Trophoblast cell (in vitro differentiated cells and primary cell): Measurements from ENCODE around the gene EVA1C.

ENCODE experiments used
- DNase-seq, 2 donors: peaks; one replicate each; pipeline ENCODE4 v3.0.0-alpha.2; 2016
- H2AFZ ChIP-seq: 2 replicates; pipeline ENCODE4 v1.6.1; 2013; ENCODE audit warnings: low read length, moderate library complexity, mild to moderate bottlenecking; ENCODE audit not compliant: insufficient read depth, poor library complexity
- H2AK5ac ChIP-seq: 2 replicates; pipeline ENCODE4 v1.6.1; 2013; ENCODE audit warnings: mild to moderate bottlenecking, low read length
- H2BK120ac ChIP-seq: 2 replicates; pipeline ENCODE4 v1.6.1; 2013; ENCODE audit warnings: low read length, mild to moderate bottlenecking, moderate library complexity; ENCODE audit not compliant: insufficient read depth, poor library complexity
- H2BK12ac ChIP-seq: 2 replicates; pipeline ENCODE4 v1.6.1; 2013; ENCODE audit warnings: mild to moderate bottlenecking, low read length, moderate library complexity
- H2BK5ac ChIP-seq: 2 replicates; pipeline ENCODE4 v1.6.1; 2013; ENCODE audit warnings: low read length, low read depth, moderate library complexity, mild to moderate bottlenecking; ENCODE audit not compliant: poor library complexity
- H3K14ac ChIP-seq: 2 replicates; pipeline ENCODE4 v1.6.1; 2013; ENCODE audit warnings: mild to moderate bottlenecking, low read length
- H3K18ac ChIP-seq: 2 replicates; pipeline ENCODE4 v1.6.1; 2013; ENCODE audit warnings: mild to moderate bottlenecking, low read length
- H3K23ac ChIP-seq: 2 replicates; pipeline ENCODE4 v1.6.1; 2013; ENCODE audit warnings: low read length
- H3K27ac ChIP-seq: 2 replicates; pipeline ENCODE4 v1.5.1; 2013; ENCODE audit warnings: low read depth, mild to moderate bottlenecking, inconsistent platforms, low read length, moderate library complexity
- H3K27me3 ChIP-seq: 2 replicates; pipeline ENCODE4 v1.6.1; 2013; ENCODE audit warnings: inconsistent platforms, mild to moderate bottlenecking, low read length, moderate library complexity; ENCODE audit not compliant: insufficient read depth
- H3K36me3 ChIP-seq, 2 experiments: 1 replicate in 1 of 2; 2 replicates in 1 of 2; pipeline ENCODE4 v1.6.1; 2013; ENCODE audit warnings: low read length in 2 of 2, mild to moderate bottlenecking in 2 of 2, moderate library complexity in 1 of 2; ENCODE audit not compliant: insufficient read depth in 2 of 2, control insufficient read depth in 1 of 2
- H3K4ac ChIP-seq: 2 replicates; pipeline ENCODE4 v1.6.1; 2013; ENCODE audit warnings: low read depth, mild to moderate bottlenecking, low read length, moderate library complexity
- H3K4me1 ChIP-seq, 2 experiments: 1 replicate in 1 of 2; 2 replicates in 1 of 2; pipeline ENCODE4 v1.6.1; 2013; ENCODE audit warnings: low read length in 2 of 2, mild to moderate bottlenecking in 2 of 2, moderate library complexity in 1 of 2; ENCODE audit not compliant: insufficient read depth in 2 of 2, control insufficient read depth in 1 of 2
- H3K4me2 ChIP-seq: 2 replicates; pipeline ENCODE4 v1.6.1; 2013; ENCODE audit warnings: inconsistent platforms, mild to moderate bottlenecking, low read length, moderate library complexity
- H3K4me3 ChIP-seq: 2 replicates; pipeline ENCODE4 v1.5.1; 2013; ENCODE audit warnings: mild to moderate bottlenecking, low read depth, low read length, inconsistent platforms
- H3K79me1 ChIP-seq: one replicate; pipeline ENCODE4 v1.6.1; 2013; ENCODE audit warnings: low read length
- H3K79me2 ChIP-seq: 2 replicates; pipeline ENCODE4 v1.6.1; 2013; ENCODE audit warnings: low read length, mild to moderate bottlenecking; ENCODE audit not compliant: control insufficient read depth, insufficient read depth, poor library complexity
- H3K9ac ChIP-seq: 2 replicates; pipeline ENCODE4 v1.6.1; 2013; ENCODE audit warnings: mild to moderate bottlenecking, low read length
- H3K9me3 ChIP-seq: 2 replicates; pipeline ENCODE4 v1.6.1; 2013; ENCODE audit warnings: low read depth, mild to moderate bottlenecking, control low read depth, inconsistent platforms, low read length; ENCODE audit not compliant: insufficient read depth
- H4K12ac ChIP-seq: 2 replicates; pipeline ENCODE4 v1.6.1; 2013; ENCODE audit warnings: low read depth, mild to moderate bottlenecking, low read length, moderate library complexity
- H4K8ac ChIP-seq: 2 replicates; pipeline ENCODE4 v1.6.1; 2013; ENCODE audit warnings: low read depth, mild to moderate bottlenecking, low read length, moderate library complexity
- H4K91ac ChIP-seq: one replicate; pipeline ENCODE4 v1.6.1; 2013; ENCODE audit warnings: low read depth, mild to moderate bottlenecking, low read length, moderate library complexity
- WGBS: extraction: QIAGEN DNeasy Blood & Tissue Kit; methylation state at CpG from one replicate; pipeline ENCODE4 v1.1.7; 2013; ENCODE audit warnings: missing lambda C conversion rate; ENCODE audit not compliant: insufficient read length, insufficient coverage; ENCODE audit errors: extremely low coverage; 5-methylcytosine and 5-hydroxymethylcytosine counted together

EVA1C gene

DNA sequence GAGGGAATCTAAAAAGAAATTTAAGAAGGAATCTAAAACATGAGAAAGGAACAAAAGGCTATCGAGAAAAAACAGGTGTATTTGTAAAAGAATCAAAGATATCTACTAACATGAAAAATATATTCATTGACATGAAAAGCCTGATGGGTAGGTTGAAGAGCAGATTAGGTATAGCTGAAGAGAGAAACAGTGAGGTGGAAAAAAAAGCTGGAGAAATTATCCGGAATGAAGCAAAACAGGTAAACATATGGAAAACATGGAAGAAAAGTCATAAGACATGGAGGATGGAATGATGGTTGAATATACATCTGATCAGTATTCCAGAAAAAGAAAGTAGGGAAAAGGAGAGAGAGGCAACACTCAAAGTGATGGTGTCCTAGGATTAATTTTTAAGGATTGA is 9.6 kb downstream of the EVA1C start:
- no peak overlapping the region for H3K27ac ChIP-seq
- peaks cover 4% of the 10 kb centered on the region for H3K9me3 ChIP-seq
- H3K23ac ChIP-seq: no peak overlapping the region
- no peak overlapping the region for H3K9ac ChIP-seq
- no peak overlapping the region for H2AFZ ChIP-seq
- H2AK5ac ChIP-seq: no peak overlapping the region
- no peaks in the 10 kb centered on the region for H3K79me2 ChIP-seq
- H4K12ac ChIP-seq: no peak overlapping the region
- no peaks in the 10 kb centered on the region for H3K36me3 ChIP-seq
- no peak overlapping the region for H2BK5ac ChIP-seq
- no peak for DNase-seq
- H3K4me1 ChIP-seq: no peaks in the 10 kb centered on the region
- H3K27me3 ChIP-seq: no peaks in the 10 kb centered on the region
- H4K91ac ChIP-seq: no peak overlapping the region
- no peak overlapping the region for H3K4ac ChIP-seq
- no peak overlapping the region for H3K4me3 ChIP-seq
- H2BK12ac ChIP-seq: no peak overlapping the region
- no peak overlapping the region for H3K4me2 ChIP-seq
- H3K14ac ChIP-seq: no peak overlapping the region
- H2BK120ac ChIP-seq: no peak overlapping the region
- WGBS: no CpG with 5 or more reads among the region's 2 CpGs
- no peak overlapping the region for H3K18ac ChIP-seq
- no peaks in the 10 kb centered on the region for H3K79me1 ChIP-seq
- H4K8ac ChIP-seq: no peak overlapping the region

DNA sequence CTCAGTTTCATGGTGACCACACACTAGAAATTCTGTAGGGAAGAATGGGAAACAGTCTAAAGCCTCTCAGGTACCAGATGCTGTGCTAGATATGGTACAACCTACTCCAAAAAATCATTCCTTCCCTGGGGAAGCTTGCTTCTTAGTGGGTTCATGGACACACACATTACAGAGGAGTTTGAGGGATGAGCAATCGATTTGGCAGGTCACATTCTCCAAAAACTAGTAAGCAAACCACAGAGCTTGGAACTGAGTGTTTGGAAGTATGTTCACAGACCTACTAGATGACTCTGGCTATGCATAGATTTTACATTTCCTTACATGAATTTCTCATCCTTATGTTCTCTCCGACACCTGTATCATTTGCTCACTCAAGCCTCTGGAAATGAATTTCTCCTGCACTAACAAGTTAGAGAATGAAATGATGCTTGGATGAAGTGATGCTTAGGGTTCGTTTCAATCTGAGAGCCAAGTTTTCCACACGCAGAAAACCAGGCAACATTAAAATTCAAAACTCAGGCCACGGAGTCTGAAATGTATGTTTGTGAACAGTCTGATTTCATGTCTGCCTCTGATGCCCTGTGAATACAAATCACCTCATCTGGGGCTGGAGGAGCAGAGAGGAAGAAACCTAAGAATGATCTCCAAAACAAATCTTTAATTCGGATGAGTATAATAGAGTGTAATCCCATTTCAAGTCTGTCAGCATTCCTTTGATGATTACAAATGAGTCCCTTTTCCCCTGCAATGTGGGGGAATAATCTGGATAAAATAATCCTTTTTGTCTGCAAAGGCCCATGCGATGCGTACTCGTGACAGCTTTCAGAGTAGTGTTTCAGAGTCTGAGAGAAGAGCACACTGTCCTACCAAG is 11.0 kb downstream of the EVA1C start:
- no peak overlapping the region for H2BK5ac ChIP-seq
- no peak overlapping the region for H3K27ac ChIP-seq
- no peaks in the 10 kb centered on the region for H3K79me2 ChIP-seq
- H4K8ac ChIP-seq: no peak overlapping the region
- H3K4me3 ChIP-seq: no peak overlapping the region
- no peak overlapping the region for H4K91ac ChIP-seq
- no peak overlapping the region for H3K4me2 ChIP-seq
- H2BK12ac ChIP-seq: no peak overlapping the region
- H3K23ac ChIP-seq: no peak overlapping the region
- peaks cover 2% of the 10 kb centered on the region for H3K9me3 ChIP-seq
- no peaks in the 10 kb centered on the region for H3K4me1 ChIP-seq
- H3K36me3 ChIP-seq: no peaks in the 10 kb centered on the region
- H3K14ac ChIP-seq: no peak overlapping the region
- H3K79me1 ChIP-seq: no peaks in the 10 kb centered on the region
- no peak overlapping the region for H2AK5ac ChIP-seq
- no peak overlapping the region for H3K9ac ChIP-seq
- H2AFZ ChIP-seq: no peak overlapping the region
- DNase-seq: peak in 1 of 2 donors; percentile 36
- no peaks in the 10 kb centered on the region for H3K27me3 ChIP-seq
- no peak overlapping the region for H2BK120ac ChIP-seq
- no peak overlapping the region for H3K4ac ChIP-seq
- no CpG with 5 or more reads among the region's 9 CpGs for WGBS
- H3K18ac ChIP-seq: no peak overlapping the region
- no peak overlapping the region for H4K12ac ChIP-seq

DNA sequence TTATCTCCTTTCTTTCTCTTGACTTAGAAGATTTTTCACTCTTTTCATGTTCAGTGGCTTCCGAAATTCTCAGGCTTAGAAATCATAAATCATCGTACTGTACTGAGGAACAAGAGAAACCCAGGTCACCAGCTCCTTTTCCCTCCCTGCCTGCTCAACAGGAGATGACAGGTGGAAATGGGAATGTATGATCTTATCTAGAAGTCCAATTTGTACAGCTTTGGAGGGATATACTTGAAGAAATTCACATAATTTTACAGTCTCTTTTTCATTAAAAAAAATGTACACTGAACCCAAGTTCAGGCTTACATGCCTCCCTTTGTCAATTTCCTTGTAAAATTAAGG is 11.7 kb downstream of the EVA1C start:
- Histone ChIP-seq H2BK5ac (no peak overlapping the region), H3K36me3 (no peaks in the 10 kb centered on the region), H3K9me3 (peaks cover 2% of the 10 kb centered on the region), H2AFZ (no peak overlapping the region), H4K12ac (no peak overlapping the region), H3K79me1 (no peaks in the 10 kb centered on the region), H4K8ac (no peak overlapping the region), H4K91ac (no peak overlapping the region), H3K14ac (no peak overlapping the region), H3K18ac (no peak overlapping the region), H3K79me2 (no peaks in the 10 kb centered on the region), H2AK5ac (no peak overlapping the region), H3K27ac (no peak overlapping the region), H3K4me1 (no peaks in the 10 kb centered on the region), H3K4me3 (no peak overlapping the region), H2BK120ac (no peak overlapping the region), H3K9ac (no peak overlapping the region), H3K4me2 (no peak overlapping the region), H3K27me3 (no peaks in the 10 kb centered on the region), H2BK12ac (no peak overlapping the region), H3K23ac (no peak overlapping the region), H3K4ac (no peak overlapping the region)
- DNase-seq: peak in 1 of 2 donors; percentile 31
- WGBS: no CpG with 5 or more reads among the region's 2 CpGs

DNA sequence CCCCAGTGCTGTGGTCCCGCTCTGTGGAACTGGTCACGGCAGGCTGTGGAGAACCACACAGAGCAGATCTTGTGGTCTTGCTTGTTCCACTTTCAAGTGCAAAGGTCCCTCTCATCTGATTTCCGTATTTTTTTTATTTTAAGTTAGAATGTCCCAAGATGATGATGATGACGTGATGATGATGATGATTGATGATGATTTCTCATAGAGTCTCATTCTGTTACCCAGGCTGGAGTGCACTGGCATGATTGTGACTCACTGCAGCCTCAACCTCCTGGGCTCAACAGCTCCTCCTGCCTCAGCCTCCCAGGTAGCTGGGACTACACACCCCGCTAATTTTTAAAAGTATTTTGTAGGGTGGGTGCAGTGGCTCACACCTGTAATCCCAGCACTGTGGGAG is 12.2 kb downstream of the EVA1C start:
- Histone ChIP-seq H3K4me2 (no peak overlapping the region), H3K27me3 (no peaks in the 10 kb centered on the region), H3K4me1 (no peaks in the 10 kb centered on the region), H2AFZ (no peak overlapping the region), H2BK12ac (no peak overlapping the region), H4K12ac (no peak overlapping the region), H3K79me2 (no peaks in the 10 kb centered on the region), H3K18ac (no peak overlapping the region), H2AK5ac (no peak overlapping the region), H3K36me3 (no peaks in the 10 kb centered on the region), H4K8ac (no peak overlapping the region), H4K91ac (no peak overlapping the region), H3K23ac (no peak overlapping the region), H2BK5ac (no peak overlapping the region), H3K9me3 (peaks cover 2% of the 10 kb centered on the region), H3K14ac (no peak overlapping the region), H2BK120ac (no peak overlapping the region), H3K9ac (no peak overlapping the region), H3K4ac (no peak overlapping the region), H3K79me1 (no peaks in the 10 kb centered on the region), H3K4me3 (no peak overlapping the region), H3K27ac (no peak overlapping the region)
- DNase-seq: no peak
- WGBS: no CpG with 5 or more reads among the region's 5 CpGs
